Breast epithelium (tissue), 3 donors: ENCODE measurements around the gene ACVR1B.

Experiments
- CTCF ChIP-seq, 3 donors: fragments of 450-650 bp; IDR thresholded peaks; one replicate each; pipeline ENCODE4 v1.5.1; 2016 to 2017; ENCODE audit warnings: antibody characterized with exemption in 3 of 3, mild to moderate bottlenecking in 3 of 3, moderate library complexity in 3 of 3
- POLR2AphosphoS5 ChIP-seq, 3 donors: sonication (generic); formaldehyde crosslinking; IDR thresholded peaks; one replicate each; pipeline ENCODE4 v1.6.1; 2017; ENCODE audit warnings: antibody characterized with exemption in 3 of 3

- TF ChIP-seq POLR2AphosphoS5 (IDR thresholded peaks at IDR 0.05) (no peak), CTCF (IDR thresholded peaks at IDR 0.05) (no peak)
Measured at GRCh38 chr12:51913071-51914033, 38.1 kb upstream of the ACVR1B start.
